Raji (cell line): Measurements from ENCODE around the gene PDCD7.

Experiments used
- POLR2A ChIP-seq: IDR thresholded peaks from 2 replicates; pipeline ENCODE4 v1.6.1; 2011; ENCODE audit warnings: low read depth, low read length, control low read depth; ENCODE audit not compliant: insufficient read depth

Gene PDCD7

DNA sequence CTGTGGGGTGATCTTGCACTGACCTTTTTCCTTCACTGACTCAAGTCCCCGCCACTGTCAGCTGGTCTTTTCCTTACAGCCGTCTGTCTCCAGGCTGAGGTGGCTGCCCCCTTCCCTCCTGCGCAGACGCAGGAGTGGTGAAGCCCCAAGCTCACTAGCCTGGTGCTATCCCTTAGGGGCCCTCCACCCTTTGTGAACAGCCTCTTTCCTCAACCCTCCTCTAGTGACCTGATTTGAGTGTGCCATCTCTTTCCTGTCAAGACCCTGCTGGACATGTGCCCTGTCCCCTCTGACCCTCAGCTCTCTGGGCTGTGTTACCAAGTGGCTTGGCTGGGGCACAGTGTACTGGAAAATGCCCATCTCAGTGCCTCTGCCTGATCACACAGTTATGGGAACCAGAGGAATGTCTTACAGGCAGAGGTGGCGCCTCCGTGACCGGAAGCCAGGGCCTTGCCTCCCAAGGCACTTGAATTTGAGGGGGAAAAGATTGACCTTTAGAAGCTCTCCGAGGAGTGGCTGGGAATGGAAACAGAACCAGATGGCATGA is 48.3 kb downstream of the PDCD7 start:
- TF ChIP-seq POLR2A, result no peak

- no peak for TF ChIP-seq POLR2A
These were observed 49.0 kb downstream of the PDCD7 start for GRCh38 chr15:65084500-65085206.

DNA sequence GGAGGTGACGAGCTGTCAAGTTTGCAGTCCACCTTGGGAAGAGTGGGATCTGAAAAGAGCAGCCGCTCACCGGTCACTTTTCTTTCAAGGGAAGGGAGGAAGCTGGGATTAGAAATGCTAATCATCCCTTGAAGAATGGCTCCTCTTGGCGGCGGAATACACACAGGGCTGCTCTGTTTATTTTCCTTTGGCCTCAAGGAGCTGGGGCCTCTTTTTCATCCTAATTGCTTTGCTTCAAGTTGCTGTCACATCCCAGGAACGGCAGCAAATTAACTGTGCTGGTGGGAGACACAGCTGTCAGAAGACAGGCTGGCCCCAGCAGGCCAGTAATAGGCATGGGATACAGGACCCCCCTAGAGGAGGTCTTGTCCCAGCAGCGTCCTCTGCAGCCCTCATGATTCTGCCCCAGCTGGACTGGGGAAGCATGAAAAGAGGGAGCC is 50.3 kb downstream of the PDCD7 start:
- no peak for TF ChIP-seq POLR2A

DNA sequence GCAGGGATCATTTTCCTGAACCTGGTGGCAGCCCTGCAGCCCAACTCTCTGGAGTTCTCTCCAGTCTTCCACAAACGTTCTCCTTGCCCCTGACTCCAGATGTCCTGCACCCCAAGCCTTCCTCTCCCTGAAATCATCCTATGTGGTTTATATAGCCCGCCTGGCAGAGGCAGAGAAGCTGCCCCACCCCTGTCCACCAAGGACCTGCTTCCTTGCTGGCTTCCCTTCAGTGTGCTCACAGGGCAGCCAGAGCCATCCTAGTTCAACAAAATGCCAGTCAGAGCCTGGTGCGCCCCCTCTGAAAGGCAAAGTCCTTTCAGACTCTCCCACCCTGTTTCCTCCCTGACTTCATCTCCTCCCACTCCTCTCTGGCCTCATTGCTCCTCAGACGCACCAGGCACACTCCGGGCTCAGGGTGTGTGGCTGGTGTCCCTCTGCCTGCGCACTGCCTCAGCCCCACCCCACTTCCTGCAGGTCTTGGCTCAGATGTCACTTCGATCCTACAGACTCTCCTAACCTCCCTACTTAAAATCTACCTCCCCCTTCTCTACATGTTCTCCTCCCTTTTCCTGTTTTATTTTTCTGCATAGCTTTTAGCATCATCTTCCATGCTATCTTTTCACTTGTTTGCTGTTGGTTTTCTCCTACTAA is 51.2 kb downstream of the PDCD7 start:
- TF ChIP-seq POLR2A, result no peak

DNA sequence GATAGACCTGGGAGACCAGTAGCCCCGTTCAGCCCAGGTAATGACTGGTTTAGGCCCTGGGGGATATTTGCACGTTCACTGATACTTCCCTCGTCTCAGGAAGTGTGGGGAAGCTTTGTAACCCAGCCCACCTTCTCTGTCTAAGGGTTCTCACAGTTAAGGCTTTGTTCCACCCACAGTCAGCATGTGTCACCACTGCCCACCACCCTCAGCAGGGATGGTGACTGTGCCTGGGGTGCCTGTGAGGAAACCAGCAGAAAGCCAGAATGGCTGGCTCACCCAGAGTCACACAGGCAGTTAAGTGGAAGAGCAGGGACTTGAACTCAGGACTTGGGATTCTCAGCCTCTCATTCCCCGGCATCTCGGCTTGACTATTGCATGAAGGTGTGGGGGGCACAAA is 51.9 kb downstream of the PDCD7 start:
- no peak for TF ChIP-seq POLR2A

GRCh38 chr15:65081270-65081669 is 52.3 kb downstream of the PDCD7 start:
- no peak for TF ChIP-seq POLR2A

DNA sequence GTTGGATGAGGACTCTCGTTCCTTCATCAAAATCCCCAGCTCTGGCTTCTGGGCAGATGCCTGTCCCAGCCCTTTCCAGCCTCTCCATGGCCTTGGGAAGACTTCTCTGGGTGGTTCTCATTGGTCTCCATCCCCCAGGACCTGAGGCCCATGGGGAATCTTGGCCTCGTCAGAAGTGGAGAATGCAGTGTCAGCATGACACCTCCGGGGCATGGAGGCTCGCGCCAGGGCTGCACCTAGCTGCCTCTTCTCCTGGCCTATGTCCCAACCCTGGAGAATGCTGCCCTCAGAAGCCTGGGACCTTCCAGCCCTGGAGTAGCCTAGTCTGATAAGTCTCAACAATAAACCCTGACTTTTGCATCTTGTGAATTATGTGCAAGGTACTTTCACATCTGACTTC is 54.0 kb downstream of the PDCD7 start:
- TF ChIP-seq POLR2A, result no peak

DNA sequence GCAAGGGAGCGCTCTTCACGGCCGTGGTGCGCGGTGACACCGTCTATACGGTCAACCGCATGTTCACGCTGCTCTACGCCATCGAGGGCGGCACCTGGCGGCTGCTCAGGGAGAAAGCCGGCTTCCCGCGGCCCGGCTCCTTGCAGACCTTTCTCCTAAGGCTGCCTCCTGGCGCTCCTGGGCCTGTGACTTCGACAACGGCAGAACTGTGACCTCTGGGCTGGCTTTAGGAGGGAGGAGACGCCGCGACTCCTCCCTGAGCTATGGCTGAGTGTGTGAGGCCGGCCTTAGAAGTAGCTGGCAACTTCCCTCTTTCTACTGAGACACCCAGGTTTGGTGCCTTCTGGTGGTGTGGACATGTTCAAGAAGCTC is 55.6 kb downstream of the PDCD7 start:
- no peak for TF ChIP-seq POLR2A

DNA sequence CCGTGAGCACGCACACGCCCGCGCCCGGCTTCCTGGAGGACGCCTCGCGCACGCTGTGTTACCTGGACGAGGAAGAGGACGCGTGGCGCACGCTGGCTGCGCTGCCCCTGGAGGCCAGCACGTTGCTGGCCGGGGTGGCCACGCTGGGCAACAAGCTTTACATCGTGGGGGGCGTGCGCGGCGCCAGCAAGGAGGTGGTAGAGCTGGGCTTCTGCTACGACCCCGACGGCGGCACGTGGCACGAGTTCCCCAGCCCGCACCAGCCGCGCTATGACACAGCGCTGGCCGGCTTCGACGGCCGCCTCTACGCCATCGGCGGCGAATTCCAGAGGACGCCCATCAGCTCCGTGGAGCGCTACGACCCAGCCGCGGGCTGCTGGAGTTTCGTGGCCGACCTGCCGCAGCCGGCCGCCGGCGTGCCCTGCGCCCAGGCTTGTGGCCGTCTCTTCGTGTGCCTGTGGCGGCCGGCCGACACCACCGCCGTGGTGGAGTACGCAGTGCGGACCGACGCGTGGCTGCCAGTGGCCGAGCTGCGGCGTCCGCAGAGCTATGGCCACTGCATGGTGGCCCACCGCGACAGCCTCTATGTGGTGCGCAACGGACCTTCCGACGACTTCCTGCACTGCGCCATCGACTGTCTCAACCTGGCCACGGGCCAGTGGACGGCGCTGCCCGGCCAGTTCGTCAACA is 56.2 kb downstream of the PDCD7 start:
- no peak for TF ChIP-seq POLR2A

DNA sequence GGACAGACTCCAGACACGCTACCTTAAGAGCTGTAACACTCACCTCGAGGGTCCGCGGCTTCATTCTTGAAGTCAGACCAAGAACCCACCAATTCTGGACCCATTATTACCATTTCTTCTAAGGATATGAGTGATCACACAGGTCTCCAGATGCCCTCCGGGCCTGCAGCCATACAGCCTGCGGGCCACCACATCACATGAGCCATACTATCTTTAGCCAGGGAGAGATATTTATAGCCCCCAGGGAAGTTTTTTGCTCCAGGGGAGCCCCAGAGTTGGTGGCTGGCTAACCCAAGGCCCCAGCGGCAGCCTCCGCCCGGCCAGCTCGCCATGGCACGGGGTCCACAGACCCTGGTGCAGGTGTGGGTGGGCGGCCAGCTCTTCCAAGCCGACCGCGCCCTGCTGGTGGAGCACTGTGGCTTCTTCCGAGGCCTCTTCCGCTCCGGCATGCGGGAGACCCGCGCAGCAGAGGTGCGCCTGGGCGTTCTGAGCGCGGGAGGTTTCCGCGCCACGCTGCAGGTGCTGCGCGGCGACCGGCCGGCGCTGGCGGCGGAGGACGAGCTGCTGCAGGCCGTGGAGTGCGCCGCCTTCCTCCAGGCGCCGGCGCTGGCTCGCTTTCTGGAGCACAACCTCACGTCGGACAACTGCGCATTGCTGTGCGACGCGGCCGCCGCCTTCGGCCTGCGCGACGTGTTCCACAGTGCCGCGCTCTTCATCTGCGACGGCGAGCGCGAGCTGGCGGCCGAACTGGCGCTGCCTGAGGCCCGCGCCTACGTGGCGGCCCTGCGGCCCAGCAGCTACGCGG is 56.9 kb downstream of the PDCD7 start, which contains the start of gene KBTBD13:
Gene KBTBD13 (plus strand): TSS at position 261 of the 805 bp plus-strand sequence. CDS start 70 bp downstream, at position 331.
- TF ChIP-seq POLR2A, result no peak

GRCh38 chr15:65072617-65073016 is 61.0 kb downstream of the PDCD7 start:
- no peak for TF ChIP-seq POLR2A

DNA sequence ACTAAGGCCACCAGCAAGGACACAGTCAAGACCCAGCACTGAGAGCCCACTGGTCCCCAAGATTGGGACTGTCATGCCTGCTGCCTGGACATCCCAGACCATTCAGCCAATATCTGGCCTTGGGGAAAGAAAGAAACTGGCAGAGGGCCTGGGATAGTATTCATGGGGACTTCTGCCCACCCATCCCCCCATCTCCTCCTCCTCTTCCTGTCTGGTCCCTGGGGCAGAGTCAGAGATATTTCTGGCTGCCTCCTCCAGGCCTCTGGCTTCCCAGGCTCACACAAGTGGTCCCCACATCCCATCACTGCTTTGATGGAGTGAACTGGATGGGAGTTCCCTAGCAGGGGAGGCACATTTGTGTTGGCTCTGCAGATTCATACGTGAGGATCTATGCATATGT is 61.6 kb downstream of the PDCD7 start:
- no peak for TF ChIP-seq POLR2A

GRCh38 chr15:65071381-65071811 is 62.2 kb downstream of the PDCD7 start:
- TF ChIP-seq POLR2A, result no peak

GRCh38 chr15:65069779-65070546 is 63.6 kb downstream of the PDCD7 start:
- TF ChIP-seq POLR2A, result no peak

GRCh38 chr15:65069179-65069578 is 64.4 kb downstream of the PDCD7 start:
- no peak for TF ChIP-seq POLR2A

- no peak for TF ChIP-seq POLR2A
These were observed 65.2 kb downstream of the PDCD7 start for GRCh38 chr15:65068403-65068788.
